SJCRH30 (cell line): ENCODE measurements around the gene CCDC85C. TPM values are rescaled to one million over a fixed set of nuclear protein-coding genes. Genes with fewer than 3 reads are reported as not detected.

Experiments
- DNase-seq, 2 experiments: peaks; one replicate each; pipeline ENCODE4 v3.0.0-alpha.2; 2015 to 2020
- H3K27ac ChIP-seq: fragments of 250-450 bp; sonication (Bioruptor Pico); 2 replicates; pipeline ENCODE4 v1.5.1; 2020; ENCODE audit warnings: mild to moderate bottlenecking, moderate library complexity
- H3K27me3 ChIP-seq: fragments of 250-450 bp; sonication (Bioruptor Pico); 2 replicates; pipeline ENCODE4 v1.5.1; 2020; ENCODE audit warnings: mild to moderate bottlenecking, moderate library complexity
- H3K36me3 ChIP-seq: fragments of 250-450 bp; sonication (Bioruptor Pico); 2 replicates; pipeline ENCODE4 v1.5.1; 2020; ENCODE audit warnings: mild to moderate bottlenecking, moderate library complexity
- H3K4me1 ChIP-seq: fragments of 250-450 bp; sonication (Bioruptor Pico); 2 replicates; pipeline ENCODE4 v1.5.1; 2020; ENCODE audit warnings: mild to moderate bottlenecking, moderate library complexity
- H3K4me3 ChIP-seq: fragments of 250-450 bp; sonication (Bioruptor Pico); 2 replicates; pipeline ENCODE4 v1.5.1; 2020; ENCODE audit warnings: mild to moderate bottlenecking, moderate library complexity
- H3K9me3 ChIP-seq: fragments of 250-450 bp; sonication (Bioruptor Pico); replicated peaks from 2 replicates; pipeline ENCODE4 v1.5.1; 2020; ENCODE audit warnings: mild to moderate bottlenecking, moderate library complexity
- total RNA-seq: library from RNA; depleted of rRNA; stranded (reverse); fragments of >200 nt; shearing (Covaris generic); gene quantifications from 2 replicates; pipeline ENCODE4 v1.2.3, GENCODE V29; 2014

Gene CCDC85C
- total RNA-seq, 1 experiment from 2014 or later, result 12.9 TPM

DNA sequence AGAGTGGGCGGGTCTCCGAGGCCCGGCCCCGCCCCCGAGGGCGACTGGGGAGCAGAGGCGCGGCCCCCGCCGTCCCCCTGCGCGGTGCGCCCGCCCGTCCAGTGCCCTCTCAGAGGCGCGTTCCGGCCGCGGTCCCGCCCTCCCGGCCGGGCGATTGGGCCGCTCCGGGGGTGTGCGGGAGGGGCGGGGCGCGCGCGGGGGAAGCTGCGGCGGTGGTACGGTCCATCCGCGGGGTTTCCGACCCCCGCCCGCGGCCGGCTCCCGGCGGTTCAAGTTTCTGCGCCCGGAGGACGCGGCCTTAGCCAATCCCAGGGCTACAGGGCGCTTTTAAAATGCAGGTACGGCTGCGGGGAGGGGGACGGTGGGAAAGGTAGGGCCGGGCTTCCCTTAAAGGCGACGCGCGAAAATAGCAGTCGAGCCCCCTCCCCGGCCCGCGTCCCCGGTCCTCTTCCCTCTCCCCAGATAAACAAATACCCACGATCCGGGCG lies 315 bp upstream of the CCDC85C start:
- Histone ChIP-seq H3K27ac (peak overlapping the region; percentile 77), H3K36me3 (no peaks in the 10 kb centered on the region), H3K9me3 (no peaks in the 10 kb centered on the region), H3K4me1 (peaks cover 15% of the 10 kb centered on the region), H3K4me3 (peak overlapping the region; percentile 75), H3K27me3 (no peaks in the 10 kb centered on the region)
- DNase-seq, result peak; percentile 90 to 94

DNA sequence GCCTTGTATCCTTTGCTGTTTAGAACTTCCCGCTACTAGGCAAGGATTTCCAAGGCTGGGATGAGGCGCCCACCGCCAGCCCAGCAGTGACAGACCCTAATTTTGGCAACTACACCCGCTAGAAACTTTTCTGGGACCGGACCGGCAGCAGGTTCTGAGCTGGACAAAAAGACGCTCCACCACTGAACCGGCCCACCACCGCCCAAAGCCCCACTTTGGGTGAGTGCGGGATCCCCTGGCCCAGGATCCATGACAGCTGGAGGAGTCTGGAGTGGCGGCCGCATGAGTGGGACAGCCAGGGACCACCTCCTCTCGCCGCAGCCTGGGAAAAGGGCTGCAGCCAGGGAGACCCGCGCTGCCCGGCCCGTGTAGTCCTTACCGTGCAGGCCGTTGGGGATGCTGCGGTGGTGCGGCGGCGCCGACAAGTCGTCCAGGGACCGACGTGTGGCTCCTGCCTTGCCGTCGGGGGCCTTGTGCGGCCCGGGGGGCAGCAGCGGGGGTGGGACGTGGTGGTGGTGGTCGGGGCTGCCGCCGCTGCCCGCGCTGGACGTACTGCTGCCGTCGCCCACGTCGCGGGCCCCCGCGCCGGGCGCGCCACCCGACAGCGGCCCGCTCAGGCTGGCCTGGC lies 1.1 kb downstream of the CCDC85C start:
- DNase-seq, result no peak
- Histone ChIP-seq H3K4me3 (no peak overlapping the region), H3K36me3 (no peaks in the 10 kb centered on the region), H3K9me3 (no peaks in the 10 kb centered on the region), H3K27me3 (no peaks in the 10 kb centered on the region), H3K4me1 (peaks cover 15% of the 10 kb centered on the region), H3K27ac (no peak overlapping the region)

DNA sequence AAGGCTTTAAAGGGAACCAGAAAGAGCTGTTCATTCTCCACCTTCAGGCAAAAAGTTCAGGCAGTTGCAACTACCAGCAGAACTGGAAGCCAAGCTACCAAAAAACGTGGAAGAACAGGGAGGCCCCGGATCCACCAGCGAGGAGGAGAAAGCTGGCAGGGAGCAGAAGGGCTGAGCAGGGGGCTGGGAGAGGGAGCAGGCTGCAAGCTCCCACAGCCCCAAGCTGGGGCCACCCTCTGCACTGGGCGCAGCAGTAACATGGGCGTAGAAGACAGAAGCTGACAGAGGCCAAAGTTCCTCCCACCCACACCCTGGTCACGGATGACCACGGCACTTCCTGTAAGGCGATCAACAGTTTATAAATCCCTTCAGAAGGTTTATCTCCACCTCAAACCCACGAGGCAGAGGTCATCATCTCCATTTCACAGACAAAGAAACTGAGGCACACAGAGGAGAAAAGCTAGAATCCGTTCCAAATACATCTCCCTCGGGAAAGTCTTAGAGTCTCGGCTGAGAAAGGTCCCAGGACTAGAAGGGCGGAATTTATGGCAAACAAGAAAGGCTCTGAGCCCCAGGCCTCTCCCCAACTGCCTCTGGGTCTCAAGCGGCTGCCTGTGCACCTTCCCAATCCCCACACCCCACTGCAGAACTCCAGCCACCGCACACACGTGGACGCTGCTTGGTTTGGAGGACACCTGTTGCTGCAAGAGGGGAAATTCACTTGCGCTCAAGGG lies 1.8 kb downstream of the CCDC85C start:
- no peak overlapping the region for H3K27ac ChIP-seq
- peaks cover 15% of the 10 kb centered on the region for H3K4me1 ChIP-seq
- no peak overlapping the region for H3K4me3 ChIP-seq

DNA sequence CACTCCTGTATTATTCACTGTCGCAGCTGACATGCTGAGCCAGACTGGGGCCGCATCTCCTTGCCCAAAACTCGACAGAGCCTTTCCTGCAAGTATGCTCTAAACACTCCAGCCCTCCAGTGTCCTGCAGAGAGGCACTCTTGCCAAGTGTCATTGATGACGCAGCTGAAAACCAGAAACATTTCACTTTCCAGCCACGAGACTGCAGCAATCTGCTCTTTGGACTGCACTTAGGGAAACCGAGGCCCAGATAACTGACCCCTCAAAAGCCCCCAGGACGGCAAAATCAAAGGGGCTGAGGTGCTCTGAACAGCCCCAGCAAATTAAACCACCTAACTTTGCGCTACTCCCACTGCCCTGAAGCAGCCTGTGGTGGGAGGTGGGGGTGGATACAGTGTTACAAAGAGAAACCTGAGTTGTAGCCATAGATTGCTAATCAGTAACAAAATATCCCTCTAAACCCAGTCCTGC lies 2.6 kb downstream of the CCDC85C start:
- H3K4me3 ChIP-seq, result no peak overlapping the region
- no peaks in the 10 kb centered on the region for H3K36me3 ChIP-seq
- H3K27ac ChIP-seq, result no peak overlapping the region
- H3K4me1 ChIP-seq, result peaks cover 15% of the 10 kb centered on the region
- no peaks in the 10 kb centered on the region for H3K27me3 ChIP-seq
- no peaks in the 10 kb centered on the region for H3K9me3 ChIP-seq
- DNase-seq, result no peak

More for the DNA sequence above, 1.8 kb downstream of the CCDC85C start:
- DNase-seq, result no peak
- H3K27me3 ChIP-seq, result no peaks in the 10 kb centered on the region
- H3K9me3 ChIP-seq, result no peaks in the 10 kb centered on the region
- no peaks in the 10 kb centered on the region for H3K36me3 ChIP-seq

DNA sequence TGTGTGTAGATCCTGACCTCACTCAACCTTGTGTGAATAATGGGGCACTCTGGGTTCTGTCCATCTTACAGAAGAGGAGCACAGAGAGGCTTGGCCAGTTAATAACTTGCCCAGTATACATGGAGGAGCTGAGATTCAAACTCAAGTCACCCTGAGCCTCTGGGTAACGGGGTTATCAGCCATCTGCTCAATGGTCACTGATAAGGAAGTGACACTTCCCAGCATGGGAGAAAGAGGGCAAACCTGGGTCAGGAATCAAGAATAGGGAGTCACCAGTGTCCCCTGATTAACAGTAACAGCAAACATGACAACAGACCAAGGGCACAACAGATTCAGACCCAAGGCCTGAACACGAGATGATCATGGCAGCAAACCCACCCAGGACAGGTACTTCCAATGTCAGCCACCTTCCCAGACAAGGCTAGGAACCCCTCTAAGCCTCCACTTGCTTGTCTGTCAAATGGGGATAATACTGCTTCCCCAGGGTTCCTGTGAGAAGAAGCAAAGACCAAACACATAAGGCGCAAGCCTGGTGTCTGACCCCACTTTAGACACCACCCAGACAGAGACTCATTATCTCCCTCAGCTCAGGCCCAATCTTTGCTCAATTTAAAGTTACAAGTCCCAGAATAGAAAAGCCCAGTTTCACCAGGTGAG lies 3.6 kb downstream of the CCDC85C start:
- Histone ChIP-seq H3K27me3 (no peaks in the 10 kb centered on the region), H3K27ac (no peak overlapping the region), H3K4me3 (no peak overlapping the region), H3K9me3 (no peaks in the 10 kb centered on the region), H3K36me3 (no peaks in the 10 kb centered on the region), H3K4me1 (peaks cover 7% of the 10 kb centered on the region; the same call in 1 of the 2 replicates)
- no peak for DNase-seq

DNA sequence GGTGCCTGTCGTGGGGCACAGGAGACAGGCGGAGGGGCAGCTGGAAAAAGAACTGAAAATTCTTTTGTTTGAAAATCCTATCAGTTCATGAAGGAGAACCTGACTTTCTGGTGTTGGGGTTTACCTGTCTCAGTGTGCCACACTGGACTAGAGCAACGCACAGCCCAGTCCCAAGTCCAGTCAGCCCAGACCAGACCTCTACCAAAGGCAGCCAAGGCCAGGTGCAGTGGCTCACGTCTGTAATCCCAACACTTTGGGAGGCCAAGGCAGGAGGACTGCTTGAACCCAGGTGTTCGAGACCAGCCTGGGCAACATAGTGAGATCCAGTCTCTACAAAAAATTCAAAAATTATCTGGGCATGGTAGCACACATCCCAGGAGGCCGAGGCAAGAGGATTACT lies 4.6 kb downstream of the CCDC85C start:
- H3K4me3 ChIP-seq, result no peak overlapping the region
- H3K36me3 ChIP-seq, result no peaks in the 10 kb centered on the region
- no peaks in the 10 kb centered on the region for H3K27me3 ChIP-seq
- no peaks in the 10 kb centered on the region for H3K9me3 ChIP-seq
- DNase-seq, result no peak
- H3K4me1 ChIP-seq, result peaks cover 7% of the 10 kb centered on the region; the same call in 1 of the 2 replicates
- no peak overlapping the region for H3K27ac ChIP-seq

DNA sequence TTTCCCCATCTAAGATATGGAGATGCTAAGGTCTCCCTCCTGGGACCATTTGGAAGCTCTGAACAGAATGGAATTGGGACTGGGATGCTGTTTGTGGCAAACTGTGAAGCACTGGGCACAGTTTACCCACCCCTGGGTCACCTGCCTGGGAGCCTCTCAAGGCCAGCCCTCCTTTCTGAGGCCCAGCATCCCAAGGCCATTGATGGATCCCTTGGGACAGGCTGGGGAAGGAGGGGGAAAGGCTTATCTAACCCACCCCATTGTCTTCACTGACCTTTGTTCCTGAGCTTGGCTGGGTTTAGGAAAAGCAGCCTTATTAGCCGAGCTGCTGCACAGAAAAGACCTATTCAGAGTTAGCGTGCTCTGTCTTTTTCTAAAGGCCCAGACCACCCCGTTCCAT lies 5.2 kb downstream of the CCDC85C start:
- Histone ChIP-seq H3K4me3 (no peak overlapping the region), H3K36me3 (no peaks in the 10 kb centered on the region), H3K27me3 (no peaks in the 10 kb centered on the region), H3K4me1 (peaks cover 7% of the 10 kb centered on the region; the same call in 1 of the 2 replicates), H3K27ac (no peak overlapping the region), H3K9me3 (no peaks in the 10 kb centered on the region)
- no peak for DNase-seq

DNA sequence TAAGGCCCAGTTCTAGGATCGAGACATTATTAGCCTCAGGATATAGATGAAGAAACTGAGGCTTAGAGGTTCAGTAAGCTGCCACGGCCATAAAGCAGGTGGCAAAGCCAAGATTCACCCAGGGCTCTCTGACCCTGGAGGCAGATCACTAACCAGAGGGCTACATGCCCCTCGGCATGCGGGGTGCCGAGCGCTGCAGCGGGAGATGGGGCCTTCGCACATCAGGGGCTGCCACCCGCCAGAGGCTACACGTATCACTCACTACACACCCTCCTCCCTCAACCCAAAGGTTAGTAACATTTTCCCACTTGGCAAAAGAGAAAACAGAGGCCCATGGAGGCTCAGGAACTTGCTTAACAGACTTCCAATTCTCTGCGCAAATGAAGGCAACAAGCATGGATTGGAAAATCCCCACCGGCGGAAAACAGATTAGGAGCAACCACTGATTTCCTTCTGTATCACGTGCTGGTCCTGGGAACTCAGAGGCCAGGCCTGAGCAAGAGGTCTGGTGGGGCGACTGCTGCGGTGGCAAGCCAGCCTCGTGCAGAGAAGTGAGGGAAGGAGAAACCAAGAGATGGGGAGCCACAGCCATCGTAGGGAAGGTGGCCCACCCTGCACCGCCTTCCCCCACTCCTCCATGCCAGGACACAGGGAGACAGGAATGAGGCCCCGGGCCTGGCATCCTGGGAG lies 6.0 kb downstream of the CCDC85C start:
- Histone ChIP-seq H3K27ac (no peak overlapping the region), H3K9me3 (no peaks in the 10 kb centered on the region), H3K4me1 (peaks cover 7% of the 10 kb centered on the region; the same call in 1 of the 2 replicates), H3K27me3 (no peaks in the 10 kb centered on the region), H3K36me3 (no peaks in the 10 kb centered on the region), H3K4me3 (no peak overlapping the region)
- DNase-seq, result no peak

DNA sequence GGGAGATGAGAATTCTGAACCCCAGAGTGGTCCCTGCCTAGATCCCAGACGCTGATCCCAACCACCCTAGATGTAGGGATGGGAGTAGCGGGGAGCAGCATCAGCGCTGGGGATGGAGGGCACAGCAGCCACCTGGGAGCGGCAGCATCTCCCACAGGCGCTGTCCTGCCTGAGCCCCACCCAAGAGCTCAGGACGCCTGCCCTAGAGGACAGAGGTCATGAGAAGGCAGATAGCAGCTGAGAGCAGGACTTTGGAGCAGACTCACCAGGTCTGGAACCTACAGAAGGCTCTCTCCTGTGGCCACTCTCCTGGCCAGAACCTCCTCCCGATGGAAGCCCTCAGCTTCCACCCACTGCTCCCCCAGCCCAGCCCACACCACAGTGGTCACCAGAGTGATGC lies 7.2 kb downstream of the CCDC85C start:
- Histone ChIP-seq H3K4me3 (no peak overlapping the region), H3K27me3 (no peaks in the 10 kb centered on the region), H3K27ac (no peak overlapping the region), H3K4me1 (no peaks in the 10 kb centered on the region; the same call in 1 of the 2 replicates), H3K9me3 (no peaks in the 10 kb centered on the region), H3K36me3 (no peaks in the 10 kb centered on the region)
- DNase-seq, result no peak

DNA sequence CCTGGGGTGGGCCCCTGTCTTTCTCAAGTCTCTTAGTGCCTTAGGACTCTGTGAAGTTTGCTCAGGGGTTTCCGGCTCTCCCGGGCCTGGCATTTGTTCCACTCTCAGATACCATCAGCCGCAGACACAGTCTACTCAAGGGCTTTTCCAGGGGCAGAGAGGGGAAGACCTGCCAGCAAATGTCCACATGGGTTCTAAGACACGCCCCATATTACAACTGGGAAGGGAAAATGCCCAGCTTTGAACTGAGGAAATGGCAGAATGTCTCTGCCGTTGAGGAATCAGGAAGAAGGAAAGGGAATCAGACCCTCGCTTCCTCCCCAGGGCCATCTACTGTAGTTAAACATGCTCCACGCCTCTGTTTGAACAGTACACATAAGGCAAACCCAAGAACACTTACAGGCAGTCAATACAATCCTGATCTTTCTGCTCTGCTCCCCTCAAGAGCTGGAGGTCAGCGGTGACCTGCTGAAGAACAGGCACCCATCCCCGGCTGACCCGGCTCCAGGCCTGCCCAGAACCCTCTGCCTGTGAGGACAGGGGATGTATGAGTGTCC lies 7.9 kb downstream of the CCDC85C start:
- Histone ChIP-seq H3K27me3 (no peaks in the 10 kb centered on the region), H3K4me1 (peaks cover 3% of the 10 kb centered on the region), H3K9me3 (no peaks in the 10 kb centered on the region), H3K27ac (no peak overlapping the region), H3K4me3 (no peak overlapping the region), H3K36me3 (no peaks in the 10 kb centered on the region)
- no peak for DNase-seq

DNA sequence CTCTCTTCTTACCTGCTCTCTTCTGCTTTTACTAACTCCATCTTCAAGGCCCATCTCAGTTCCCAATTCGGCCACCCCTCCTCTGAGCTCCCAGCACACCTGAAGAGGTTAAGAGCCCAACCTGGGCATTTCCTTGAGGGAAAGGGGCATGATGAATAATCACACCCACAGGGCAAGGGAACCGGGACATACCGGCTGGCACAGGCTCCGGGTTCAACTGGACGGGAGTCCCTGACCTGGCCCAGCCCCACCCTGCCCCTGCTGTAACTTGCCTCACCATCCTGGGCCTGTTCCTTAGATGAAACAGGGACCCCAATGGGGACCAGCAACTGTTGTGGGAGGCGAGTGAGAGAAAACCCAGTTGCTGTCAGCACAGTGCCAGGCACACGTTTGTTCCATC lies 8.5 kb downstream of the CCDC85C start:
- Histone ChIP-seq H3K4me1 (peaks cover 9% of the 10 kb centered on the region), H3K27me3 (no peaks in the 10 kb centered on the region), H3K9me3 (no peaks in the 10 kb centered on the region), H3K36me3 (no peaks in the 10 kb centered on the region), H3K4me3 (no peak overlapping the region), H3K27ac (no peak overlapping the region)
- DNase-seq, result no peak

DNA sequence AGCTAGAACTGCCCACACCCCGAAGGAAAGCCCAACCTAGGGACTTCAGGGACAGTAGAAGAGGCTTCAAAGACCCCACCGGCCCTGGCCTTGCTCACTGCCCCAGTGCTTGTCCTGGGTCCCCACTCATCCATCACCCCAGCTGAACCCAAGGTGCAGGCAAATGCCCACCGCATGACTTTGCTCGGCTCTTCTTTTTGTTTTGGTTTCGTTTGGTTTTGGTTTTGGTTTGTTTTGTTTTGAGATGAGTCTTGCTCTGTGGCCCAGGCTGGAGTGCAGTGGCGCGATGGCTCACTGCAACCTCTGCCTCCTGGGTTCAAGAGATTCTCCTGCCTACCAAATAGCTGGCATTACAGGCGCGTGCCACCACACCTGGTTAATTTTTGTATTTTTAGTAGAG lies 9.0 kb downstream of the CCDC85C start:
- Histone ChIP-seq H3K27ac (no peak overlapping the region), H3K4me3 (no peak overlapping the region), H3K27me3 (no peaks in the 10 kb centered on the region), H3K4me1 (peaks cover 14% of the 10 kb centered on the region), H3K36me3 (no peaks in the 10 kb centered on the region), H3K9me3 (no peaks in the 10 kb centered on the region)
- no peak for DNase-seq

DNA sequence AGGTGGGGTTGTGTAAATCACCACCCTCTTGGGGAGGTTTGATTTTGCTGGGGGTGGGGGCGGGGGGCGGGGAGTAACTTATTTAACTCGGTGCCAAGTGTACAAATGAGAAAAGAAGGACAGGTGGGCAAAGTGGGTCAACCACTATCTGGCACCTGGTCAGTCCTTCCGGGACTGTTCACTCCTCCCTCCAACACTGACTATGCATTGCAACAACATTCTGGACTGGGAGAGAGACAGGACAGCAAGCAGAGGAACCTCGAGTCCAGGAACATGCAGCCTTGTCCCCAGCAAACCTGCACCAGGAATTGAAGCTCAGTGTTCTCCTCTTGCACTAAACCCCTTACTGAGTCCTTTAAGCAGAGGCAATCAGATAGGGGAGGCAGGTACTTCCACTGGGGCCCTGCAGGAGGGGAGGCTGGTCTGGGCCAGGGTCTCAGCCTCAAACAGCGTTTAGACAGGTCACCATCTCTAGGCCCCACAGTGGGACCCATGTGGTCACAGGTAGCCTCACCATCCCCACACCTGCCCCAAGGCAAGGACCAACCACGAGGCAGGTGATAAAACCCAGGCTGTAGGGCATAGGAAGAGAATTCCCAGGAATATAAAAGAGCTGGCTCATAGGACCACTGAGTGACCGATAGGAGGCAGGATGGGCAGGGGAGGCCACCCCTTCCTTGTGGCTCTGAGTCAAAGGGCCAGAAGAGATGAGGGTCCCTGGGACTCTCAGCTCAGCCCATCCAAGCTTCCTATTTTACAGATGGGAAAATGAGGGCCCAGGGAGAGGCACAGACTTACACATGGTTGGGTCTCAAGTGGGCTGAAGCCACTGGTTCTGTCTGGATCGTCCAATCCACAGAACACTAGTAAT lies 9.8 kb downstream of the CCDC85C start:
- H3K27me3 ChIP-seq, result no peaks in the 10 kb centered on the region
- H3K27ac ChIP-seq, result no peak overlapping the region
- no peak for DNase-seq
- peaks cover 23% of the 10 kb centered on the region for H3K4me1 ChIP-seq
- H3K4me3 ChIP-seq, result no peak overlapping the region
- no peaks in the 10 kb centered on the region for H3K9me3 ChIP-seq
- no peaks in the 10 kb centered on the region for H3K36me3 ChIP-seq
